Keratinocyte (primary cell): Measurements from ENCODE around the gene SIM1. TPM values are rescaled to one million over a fixed set of nuclear protein-coding genes. Genes with fewer than 3 reads are reported as not detected.
A peak's percentile ranks its signal among the peaks of the same experiment; 100 is the strongest.

Experiments
- DNase-seq: peaks from one replicate; pipeline ENCODE4 v3.0.0-alpha.2; 2011; ENCODE audit warnings: low read depth, missing footprints, low spot score
- FAIRE-seq: peaks from 2 replicates; lab custom pipeline; 2011; peaks lifted over from hg19 to GRCh38; lab: Jason Lieb, UNC
- H2AFZ ChIP-seq: 2 replicates; pipeline ENCODE4 v1.6.0; 2012; ENCODE audit warnings: low read length, control low read depth, inconsistent platforms; ENCODE audit not compliant: control insufficient read depth
- H3K27ac ChIP-seq: 2 replicates; pipeline ENCODE4 v1.5.1; 2011; ENCODE audit warnings: low read length; ENCODE audit not compliant: control insufficient read depth, insufficient read depth
- H3K27me3 ChIP-seq: 3 replicates; pipeline ENCODE4 v1.6.0; 2011; ENCODE audit warnings: low read length; ENCODE audit not compliant: control insufficient read depth, insufficient read depth; ENCODE audit errors: extremely low read depth
- H3K36me3 ChIP-seq, 2 experiments: 2 replicates in 1 of 2; 3 replicates in 1 of 2; pipeline ENCODE4 v1.5.1; 2011; ENCODE audit warnings: low read length in 2 of 2, mild to moderate bottlenecking in 1 of 2; ENCODE audit not compliant: control insufficient read depth in 2 of 2, insufficient read depth in 2 of 2; ENCODE audit errors: extremely low read depth in 1 of 2
- H3K4me1 ChIP-seq: 3 replicates; pipeline ENCODE4 v1.5.1; 2011; ENCODE audit warnings: low read length; ENCODE audit not compliant: control insufficient read depth, insufficient read depth; ENCODE audit errors: extremely low read depth
- H3K4me2 ChIP-seq: 3 replicates; pipeline ENCODE4 v1.6.0; 2011; ENCODE audit warnings: low read depth, low read length; ENCODE audit not compliant: control insufficient read depth, insufficient read depth; ENCODE audit errors: extremely low read depth
- H3K4me3 ChIP-seq, 3 experiments: fragments of 200-600 bp in 1 of 3; sonication (generic) in 1 of 3; 2 replicates in 2 of 3; 3 replicates in 1 of 3; pipeline ENCODE4 v1.5.1; 2011 to 2016; ENCODE audit warnings: low read length in 3 of 3, mild to moderate bottlenecking in 3 of 3, control low read depth in 2 of 3, inconsistent platforms in 1 of 3, low read depth in 1 of 3, mixed read lengths in 1 of 3, mixed run types in 1 of 3, moderate library complexity in 1 of 3; ENCODE audit not compliant: control insufficient read depth in 2 of 3, insufficient read depth in 2 of 3; ENCODE audit errors: extremely low read depth in 1 of 3
- H3K79me2 ChIP-seq: 2 replicates; pipeline ENCODE4 v1.6.0; 2012; ENCODE audit warnings: low read length; ENCODE audit not compliant: control insufficient read depth, insufficient read depth
- H3K9ac ChIP-seq: 3 replicates; pipeline ENCODE4 v1.6.0; 2011; ENCODE audit warnings: low read length; ENCODE audit not compliant: control insufficient read depth, insufficient read depth; ENCODE audit errors: extremely low read depth
- H3K9me1 ChIP-seq: 3 replicates; pipeline ENCODE4 v1.6.0; 2011; ENCODE audit warnings: low read length; ENCODE audit not compliant: control insufficient read depth, insufficient read depth; ENCODE audit errors: extremely low read depth
- H3K9me3 ChIP-seq: 2 replicates; pipeline ENCODE4 v1.5.1; 2012; ENCODE audit warnings: low read depth, low read length; ENCODE audit not compliant: control insufficient read depth
- H4K20me1 ChIP-seq: 3 replicates; pipeline ENCODE4 v1.6.0; 2011; ENCODE audit warnings: low read length; ENCODE audit not compliant: control insufficient read depth, insufficient read depth; ENCODE audit errors: extremely low read depth
- CTCF ChIP-seq, 3 experiments: IDR thresholded peaks in 1 of 3; conservative IDR thresholded peaks in 1 of 3; optimal IDR thresholded peaks in 1 of 3; 2 replicates in 2 of 3; 3 replicates in 1 of 3; pipeline versions ENCODE3 to v1.5.1; 2011; ENCODE audit warnings: low read length in 3 of 3, mild to moderate bottlenecking in 3 of 3, moderate library complexity in 2 of 3, control low read depth in 1 of 3, inconsistent platforms in 1 of 3; ENCODE audit not compliant: insufficient read depth in 2 of 3; ENCODE audit errors: extremely low read depth in 1 of 3
- EZH2 ChIP-seq: IDR thresholded peaks from one replicate; pipeline ENCODE4 v1.6.1; 2012; ENCODE audit warnings: inconsistent platforms, mild to moderate bottlenecking, low read length, moderate library complexity
- dilution Hi-C: fragments of 300-500 bp; cut with MboI; formaldehyde crosslinking; loops from one replicate; pipeline ENCODE4 v1.7.0; 2020; ENCODE audit warnings: low sequenced_read_pairs; ENCODE audit not compliant: extremely low pct_ligation_motif_present
- polyA plus RNA-seq, 5 experiments: library from polyadenylated mRNA; depleted of rRNA in 3 of 5; stranded (reverse) in 3 of 5; stranded (forward) in 1 of 5; unstranded in 1 of 5; fragments of >200 nt; gene quantifications; 1 replicate in 1 of 5; 2 replicates in 3 of 5; 3 replicates in 1 of 5; pipeline versions ENCODE4 v1.2.1 to v1.2.3, GENCODE V29; 2011 to 2012; ENCODE audit warnings: missing spikeins in 2 of 5, low read depth in 1 of 5, low replicate concordance in 1 of 5

SIM1 gene
- polyA plus RNA-seq, 1 donor (not counting 4 experiments of a cell fraction or from before 2014, with no cell fraction given): not detected

GRCh38 chr6:100456141-100456907 lies 8.4 kb downstream of the SIM1 start:
- H3K79me2 ChIP-seq: no peaks in the 10 kb centered on the region
- H3K9ac ChIP-seq: no peak overlapping the region
- FAIRE-seq (no peak), DNase-seq (no peak)
- dilution Hi-C loops: loop anchor here (25.0 kb wide), 1 partner anchor 344 kb away; no protein-coding TSS in a partner anchor
- H3K4me2 ChIP-seq: no peak overlapping the region
- no peaks in the 10 kb centered on the region for H3K9me1 ChIP-seq
- no peaks in the 10 kb centered on the region for H3K36me3 ChIP-seq
- H3K9me3 ChIP-seq: peaks cover 2% of the 10 kb centered on the region
- H3K4me1 ChIP-seq: no peaks in the 10 kb centered on the region
- H4K20me1 ChIP-seq: peaks cover 4% of the 10 kb centered on the region
- no peak overlapping the region for H3K27ac ChIP-seq
- TF ChIP-seq EZH2: no peak
- TF ChIP-seq CTCF (optimal IDR thresholded peaks at IDR 0.05 in 1 of 3, IDR thresholded peaks at IDR 0.05 in 1 of 3, conservative IDR thresholded peaks at IDR 0.05 in 1 of 3; ENCODE audit: extremely low read depth in 1 of 3, insufficient read depth in 2 of 3, low read length in 3 of 3): no peak
- H2AFZ ChIP-seq: no peak overlapping the region
- H3K27me3 ChIP-seq: peaks cover 99% of the 10 kb centered on the region
- no peak overlapping the region for H3K4me3 ChIP-seq

- TF ChIP-seq EZH2 (peak; percentile 87), CTCF (optimal IDR thresholded peaks at IDR 0.05 in 1 of 3, IDR thresholded peaks at IDR 0.05 in 1 of 3, conservative IDR thresholded peaks at IDR 0.05 in 1 of 3; ENCODE audit: extremely low read depth in 1 of 3, insufficient read depth in 2 of 3, low read length in 3 of 3) (no peak)
- dilution Hi-C loops: loop anchor here (25.0 kb wide), 1 partner anchor 343 kb away; no protein-coding TSS in a partner anchor
- H3K4me2 ChIP-seq: no peak overlapping the region
- no peak overlapping the region for H3K9ac ChIP-seq
- H3K9me3 ChIP-seq: peaks cover 2% of the 10 kb centered on the region
- no peak overlapping the region for H3K4me3 ChIP-seq
- peaks cover 99% of the 10 kb centered on the region for H3K27me3 ChIP-seq
- no peaks in the 10 kb centered on the region for H3K4me1 ChIP-seq
- no peak overlapping the region for H2AFZ ChIP-seq
- peaks cover 4% of the 10 kb centered on the region for H4K20me1 ChIP-seq
- no peaks in the 10 kb centered on the region for H3K36me3 ChIP-seq
- no peak overlapping the region for H3K27ac ChIP-seq
- H3K9me1 ChIP-seq: no peaks in the 10 kb centered on the region
- H3K79me2 ChIP-seq: no peaks in the 10 kb centered on the region
- no peak for FAIRE-seq
- no peak for DNase-seq
These were observed 9.2 kb downstream of the SIM1 start for GRCh38 chr6:100455230-100456124.
